ENCODE measurements around the gene CHTF8.

CHTF8 gene

DNA sequence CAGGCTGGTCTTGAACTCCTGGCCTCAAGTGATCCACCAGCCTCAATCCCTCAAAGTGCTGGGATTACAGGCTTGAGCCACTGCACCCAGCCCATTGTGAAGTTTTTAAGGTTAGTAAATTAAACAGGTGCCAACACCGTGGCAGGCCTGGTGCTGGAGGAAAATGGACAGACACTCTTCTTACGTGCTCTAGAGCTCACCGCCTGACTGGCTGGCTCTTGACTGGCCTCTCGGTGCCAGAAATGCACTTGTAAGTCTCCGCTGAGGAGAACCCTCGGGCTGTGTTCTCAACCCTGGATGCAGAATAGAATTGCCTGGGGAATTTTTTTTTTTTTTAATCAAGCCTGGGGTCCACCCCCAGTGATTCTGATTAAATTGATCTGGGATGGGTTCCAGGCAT is 37.2 kb downstream of the CHTF8 start:
- Histone ChIP-seq H3K4me1 (ENCODE audit: control insufficient read depth, insufficient read depth, low read length) (no peaks in the 10 kb centered on the region), H3K4me3 (ENCODE audit: low read length) (no peak overlapping the region), H3K9me3 (ENCODE audit: control insufficient read depth, low read length) (no peaks in the 10 kb centered on the region), H3K27me3 (replicated peaks; ENCODE audit: control insufficient read depth, insufficient read depth, low read length) (no peaks in the 10 kb centered on the region), H3K36me3 (ENCODE audit: control insufficient read depth, insufficient read depth, low read length, severe bottlenecking) (no peaks in the 10 kb centered on the region), H3K9ac (ENCODE audit: low read length) (no peak overlapping the region)
- no peak for DNase-seq (ENCODE audit: low read depth)

DNA sequence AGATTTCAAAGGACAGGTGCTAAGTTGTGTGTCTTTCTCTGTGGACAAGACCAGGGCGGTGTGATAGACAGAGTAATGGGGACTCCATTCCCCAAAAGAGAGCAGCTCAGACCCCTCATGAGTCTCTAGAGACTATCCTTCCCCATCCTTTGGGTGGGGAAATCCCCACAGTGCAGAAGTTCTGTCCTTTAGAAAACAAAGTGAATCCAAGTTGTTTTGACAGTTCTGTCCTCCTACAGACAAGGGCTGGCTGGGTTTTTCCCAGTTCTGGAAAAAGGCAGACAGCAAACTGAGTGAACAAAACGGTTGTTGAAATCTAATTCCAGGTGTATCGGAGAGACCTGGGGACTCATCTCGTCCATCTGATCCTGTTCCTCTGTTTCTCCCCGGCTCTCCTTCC is 37.9 kb downstream of the CHTF8 start:
- Histone ChIP-seq H3K9ac (ENCODE audit: low read length) (no peak overlapping the region), H3K4me1 (ENCODE audit: control insufficient read depth, insufficient read depth, low read length) (no peaks in the 10 kb centered on the region), H3K27me3 (replicated peaks; ENCODE audit: control insufficient read depth, insufficient read depth, low read length) (no peaks in the 10 kb centered on the region), H3K4me3 (ENCODE audit: low read length) (no peak overlapping the region), H3K36me3 (ENCODE audit: control insufficient read depth, insufficient read depth, low read length, severe bottlenecking) (no peaks in the 10 kb centered on the region), H3K9me3 (ENCODE audit: control insufficient read depth, low read length) (no peaks in the 10 kb centered on the region)
- no peak for DNase-seq (ENCODE audit: low read depth)

GRCh38 chr16:69093974-69094373 is 38.4 kb downstream of the CHTF8 start:
- no peak for DNase-seq (ENCODE audit: low read depth)
- no peaks in the 10 kb centered on the region for H3K36me3 ChIP-seq (ENCODE audit: control insufficient read depth, insufficient read depth, low read length, severe bottlenecking)

GRCh38 chr16:69089091-69089910 is 43.1 kb downstream of the CHTF8 start:
- Histone ChIP-seq H3K27me3 (replicated peaks; ENCODE audit: control insufficient read depth, insufficient read depth, low read length) (no peaks in the 10 kb centered on the region), H3K4me3 (ENCODE audit: low read length) (no peak overlapping the region), H3K9ac (ENCODE audit: low read length) (no peak overlapping the region), H3K36me3 (ENCODE audit: control insufficient read depth, insufficient read depth, low read length, severe bottlenecking) (no peaks in the 10 kb centered on the region), H3K9me3 (ENCODE audit: control insufficient read depth, low read length) (no peaks in the 10 kb centered on the region), H3K4me1 (ENCODE audit: control insufficient read depth, insufficient read depth, low read length) (no peaks in the 10 kb centered on the region)
- no peak for DNase-seq (ENCODE audit: low read depth)

More at GRCh38 chr16:69093974-69094373, 38.4 kb downstream of the CHTF8 start:
- Histone ChIP-seq H3K27me3 (replicated peaks; ENCODE audit: control insufficient read depth, insufficient read depth, low read length) (no peaks in the 10 kb centered on the region), H3K4me1 (ENCODE audit: control insufficient read depth, insufficient read depth, low read length) (no peaks in the 10 kb centered on the region), H3K9ac (ENCODE audit: low read length) (no peak overlapping the region), H3K4me3 (ENCODE audit: low read length) (no peak overlapping the region), H3K9me3 (ENCODE audit: control insufficient read depth, low read length) (no peaks in the 10 kb centered on the region)

DNA sequence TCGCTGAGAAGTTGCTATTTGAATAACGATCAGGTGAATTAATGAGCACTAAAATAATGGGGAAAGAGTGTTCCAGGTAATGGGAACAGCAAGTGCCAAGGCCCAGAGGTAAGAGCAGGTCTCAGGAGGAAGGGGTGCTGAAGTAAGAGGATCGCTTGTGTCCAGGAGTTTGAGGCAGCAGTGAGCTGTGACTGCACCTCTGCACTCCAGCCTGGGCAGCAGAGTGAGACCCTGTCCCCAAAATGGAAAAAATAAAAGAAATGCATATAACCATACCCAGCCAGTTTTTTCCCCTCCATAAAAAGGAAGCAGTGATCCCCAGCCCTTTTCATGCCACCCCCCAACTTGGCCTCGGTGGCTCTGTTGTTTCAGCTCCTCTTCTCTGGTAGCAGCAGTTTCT is 43.7 kb downstream of the CHTF8 start:
- H3K9ac ChIP-seq (ENCODE audit: low read length): no peak overlapping the region
- H3K36me3 ChIP-seq (ENCODE audit: control insufficient read depth, insufficient read depth, low read length, severe bottlenecking): no peaks in the 10 kb centered on the region
- no peak for DNase-seq (ENCODE audit: low read depth)
- H3K9me3 ChIP-seq (ENCODE audit: control insufficient read depth, low read length): no peaks in the 10 kb centered on the region
- H3K4me1 ChIP-seq (ENCODE audit: control insufficient read depth, insufficient read depth, low read length): no peaks in the 10 kb centered on the region
- no peaks in the 10 kb centered on the region for H3K27me3 ChIP-seq (replicated peaks; ENCODE audit: control insufficient read depth, insufficient read depth, low read length)
- no peak overlapping the region for H3K4me3 ChIP-seq (ENCODE audit: low read length)

DNA sequence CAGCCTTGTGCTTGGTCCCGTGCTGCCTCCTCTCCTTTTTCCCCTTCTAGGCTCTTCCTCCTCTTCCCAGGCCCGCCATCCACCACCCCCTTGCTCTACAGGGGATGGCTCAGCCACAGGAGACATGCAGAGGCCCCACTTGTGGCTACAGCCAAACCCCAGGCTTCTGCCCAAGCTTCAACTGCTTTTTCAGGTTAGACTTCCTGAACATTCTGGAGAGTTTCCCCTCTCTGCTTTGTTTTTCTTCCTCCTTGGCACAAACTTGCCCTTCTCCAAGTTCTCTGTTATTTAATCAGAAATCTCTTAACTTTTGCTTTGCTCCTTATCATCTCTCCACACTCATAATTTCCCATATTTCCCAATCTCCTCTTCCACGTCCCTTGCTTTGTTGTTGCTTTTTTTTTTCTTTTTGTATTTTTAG is 45.2 kb downstream of the CHTF8 start:
- H3K27me3 ChIP-seq (replicated peaks; ENCODE audit: control insufficient read depth, insufficient read depth, low read length): no peaks in the 10 kb centered on the region
- no peak overlapping the region for H3K9ac ChIP-seq (ENCODE audit: low read length)
- no peaks in the 10 kb centered on the region for H3K4me1 ChIP-seq (ENCODE audit: control insufficient read depth, insufficient read depth, low read length)
- no peak for DNase-seq (ENCODE audit: low read depth)
- H3K4me3 ChIP-seq (ENCODE audit: low read length): no peak overlapping the region
- H3K36me3 ChIP-seq (ENCODE audit: control insufficient read depth, insufficient read depth, low read length, severe bottlenecking): no peaks in the 10 kb centered on the region
- H3K9me3 ChIP-seq (ENCODE audit: control insufficient read depth, low read length): no peaks in the 10 kb centered on the region

- H3K36me3 ChIP-seq (ENCODE audit: control insufficient read depth, insufficient read depth, low read length, severe bottlenecking): no peaks in the 10 kb centered on the region
- H3K9me3 ChIP-seq (ENCODE audit: control insufficient read depth, low read length): no peaks in the 10 kb centered on the region
- no peaks in the 10 kb centered on the region for H3K4me1 ChIP-seq (ENCODE audit: control insufficient read depth, insufficient read depth, low read length)
- DNase-seq (ENCODE audit: low read depth): no peak
- no peak overlapping the region for H3K4me3 ChIP-seq (ENCODE audit: low read length)
- no peak overlapping the region for H3K9ac ChIP-seq (ENCODE audit: low read length)
- no peaks in the 10 kb centered on the region for H3K27me3 ChIP-seq (replicated peaks; ENCODE audit: control insufficient read depth, insufficient read depth, low read length)
Measured at GRCh38 chr16:69085032-69085695, 47.2 kb downstream of the CHTF8 start.

DNA sequence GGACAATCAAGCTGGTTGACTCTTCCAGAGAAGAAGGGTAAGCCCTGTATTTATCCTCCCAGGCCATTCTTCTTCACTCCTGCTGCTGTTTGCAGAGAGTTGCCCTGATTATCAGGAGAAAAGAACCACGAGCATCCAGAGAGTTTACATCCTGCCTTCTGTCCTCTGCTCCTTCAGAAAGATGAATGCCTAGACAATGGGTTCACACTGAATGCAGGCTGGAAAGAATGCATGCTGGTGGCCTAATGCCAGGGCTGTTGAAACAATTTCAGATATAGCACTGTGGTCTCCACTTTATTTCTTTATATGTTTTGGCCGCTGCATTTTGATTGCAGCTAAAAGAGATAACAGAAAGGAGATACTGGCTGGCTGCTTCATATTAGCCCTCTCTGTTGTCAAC is 48.1 kb downstream of the CHTF8 start:
- Histone ChIP-seq H3K9ac (ENCODE audit: low read length) (no peak overlapping the region), H3K36me3 (ENCODE audit: control insufficient read depth, insufficient read depth, low read length, severe bottlenecking) (no peaks in the 10 kb centered on the region), H3K4me1 (ENCODE audit: control insufficient read depth, insufficient read depth, low read length) (no peaks in the 10 kb centered on the region), H3K9me3 (ENCODE audit: control insufficient read depth, low read length) (no peaks in the 10 kb centered on the region), H3K4me3 (ENCODE audit: low read length) (no peak overlapping the region), H3K27me3 (replicated peaks; ENCODE audit: control insufficient read depth, insufficient read depth, low read length) (no peaks in the 10 kb centered on the region)
- DNase-seq (ENCODE audit: low read depth): peak; percentile 64

- Histone ChIP-seq H3K9ac (ENCODE audit: low read length) (no peak overlapping the region), H3K4me1 (ENCODE audit: control insufficient read depth, insufficient read depth, low read length) (no peaks in the 10 kb centered on the region), H3K4me3 (ENCODE audit: low read length) (no peak overlapping the region), H3K36me3 (ENCODE audit: control insufficient read depth, insufficient read depth, low read length, severe bottlenecking) (no peaks in the 10 kb centered on the region), H3K9me3 (ENCODE audit: control insufficient read depth, low read length) (no peaks in the 10 kb centered on the region), H3K27me3 (replicated peaks; ENCODE audit: control insufficient read depth, insufficient read depth, low read length) (no peaks in the 10 kb centered on the region)
- DNase-seq (ENCODE audit: low read depth): no peak
Measured at GRCh38 chr16:69083306-69083941, 49.0 kb downstream of the CHTF8 start.

GRCh38 chr16:69079697-69080096 is 52.7 kb downstream of the CHTF8 start:
- Histone ChIP-seq H3K4me1 (ENCODE audit: control insufficient read depth, insufficient read depth, low read length) (no peaks in the 10 kb centered on the region), H3K9me3 (ENCODE audit: control insufficient read depth, low read length) (no peaks in the 10 kb centered on the region)

DNA sequence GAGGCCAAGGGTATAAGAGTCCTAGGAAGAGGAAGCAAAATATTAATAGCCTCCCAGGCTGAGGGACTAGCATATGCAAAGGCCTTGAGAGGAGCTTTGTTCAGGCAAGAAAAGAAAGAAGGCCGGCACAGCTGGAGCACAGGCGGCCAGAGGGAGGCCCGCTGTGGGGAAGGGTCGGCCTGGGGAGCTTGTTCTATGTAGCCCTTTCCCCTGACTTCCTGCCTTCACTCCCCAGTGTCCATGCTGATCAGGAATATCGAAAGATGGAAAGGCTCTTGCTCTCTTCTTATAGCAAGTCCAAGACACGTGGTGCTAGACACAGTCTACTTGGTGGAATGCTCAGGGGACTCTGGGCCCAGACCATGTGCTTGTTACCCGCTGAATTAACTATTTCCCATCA is 54.3 kb downstream of the CHTF8 start:
- Histone ChIP-seq H3K9me3 (ENCODE audit: control insufficient read depth, low read length) (no peaks in the 10 kb centered on the region), H3K4me1 (ENCODE audit: control insufficient read depth, insufficient read depth, low read length) (peaks cover 7% of the 10 kb centered on the region), H3K9ac (ENCODE audit: low read length) (no peak overlapping the region), H3K27me3 (replicated peaks; ENCODE audit: control insufficient read depth, insufficient read depth, low read length) (no peaks in the 10 kb centered on the region), H3K4me3 (ENCODE audit: low read length) (no peak overlapping the region), H3K36me3 (ENCODE audit: control insufficient read depth, insufficient read depth, low read length, severe bottlenecking) (no peaks in the 10 kb centered on the region)
- DNase-seq (ENCODE audit: low read depth): no peak

More at GRCh38 chr16:69079697-69080096, 52.7 kb downstream of the CHTF8 start:
- Histone ChIP-seq H3K4me3 (ENCODE audit: low read length) (no peak overlapping the region), H3K9ac (ENCODE audit: low read length) (no peak overlapping the region), H3K36me3 (ENCODE audit: control insufficient read depth, insufficient read depth, low read length, severe bottlenecking) (no peaks in the 10 kb centered on the region), H3K27me3 (replicated peaks; ENCODE audit: control insufficient read depth, insufficient read depth, low read length) (no peaks in the 10 kb centered on the region)
- no peak for DNase-seq (ENCODE audit: low read depth)
